GM19043 (cell line): ENCODE data around the gene RPS19.
"Not testable (repeated sequence)": the region's sequence is repeated elsewhere in the genome, so short reads cannot be mapped to it uniquely, and the experiment has no call there.

Experiments
- ATAC-seq: cut with Tn5 transposase; IDR thresholded peaks from one replicate; pipeline ENCODE4 v1.9.1; 2021; ENCODE audit warnings: low read depth; ENCODE audit not compliant: unreplicated experiment

The RPS19 gene

GRCh38 chr19:41859213-41859617 lies 840 bp upstream of the RPS19 start:
- no peak for ATAC-seq

GRCh38 chr19:41860419-41861115 lies 512 bp downstream of the RPS19 start:
- ATAC-seq, result no peak

- ATAC-seq, result no peak
These were observed 1.2 kb downstream of the RPS19 start for GRCh38 chr19:41861116-41861768.

- ATAC-seq, result no peak
These were observed 1.8 kb downstream of the RPS19 start for GRCh38 chr19:41861846-41862245.

- ATAC-seq, result no peak
These were observed 2.5 kb downstream of the RPS19 start for GRCh38 chr19:41862445-41862986.

- ATAC-seq, result no peak
These were observed 3.3 kb downstream of the RPS19 start for GRCh38 chr19:41863209-41863931.

- no peak for ATAC-seq
These were observed 4.3 kb downstream of the RPS19 start for GRCh38 chr19:41864374-41864773.

GRCh38 chr19:41866284-41866683 lies 6.2 kb downstream of the RPS19 start:
- ATAC-seq, result no peak

GRCh38 chr19:41868120-41868988 lies 8.3 kb downstream of the RPS19 start:
- ATAC-seq, result no peak

GRCh38 chr19:41868989-41869300 lies 8.9 kb downstream of the RPS19 start:
- no peak for ATAC-seq

GRCh38 chr19:41869374-41869955 lies 9.4 kb downstream of the RPS19 start:
- no peak for ATAC-seq

- ATAC-seq, result no peak
These were observed 10.4 kb downstream of the RPS19 start for GRCh38 chr19:41870401-41870873.

- ATAC-seq, result no peak
These were observed 11.7 kb downstream of the RPS19 start for GRCh38 chr19:41871573-41872383.

- no peak for ATAC-seq
These were observed 12.3 kb downstream of the RPS19 start for GRCh38 chr19:41872384-41872774.

GRCh38 chr19:41872775-41873647 lies 13.0 kb downstream of the RPS19 start:
- ATAC-seq, result no peak

- ATAC-seq, result not testable (repeated sequence)
These were observed 15.9 kb downstream of the RPS19 start for GRCh38 chr19:41875973-41876372.

GRCh38 chr19:41876847-41877832 lies 17.1 kb downstream of the RPS19 start, which contains the start of gene CD79A:
TSS of gene CD79A (plus strand) at chr19:41877279. CDS start at chr19:41877305, 26 bp downstream.
- ATAC-seq, result peak; percentile 54
